NCI-H2107 (cell line): ENCODE results near the gene ARHGAP24.

Experiments used
- DNase-seq: peaks from one replicate; lab custom pipeline; 2025; lab: John Stamatoyannopoulos, UW

Gene ARHGAP24

GRCh38 chr4:85700362-85700761 lies 225.4 kb downstream of the ARHGAP24 start:
- no peak for DNase-seq

DNA sequence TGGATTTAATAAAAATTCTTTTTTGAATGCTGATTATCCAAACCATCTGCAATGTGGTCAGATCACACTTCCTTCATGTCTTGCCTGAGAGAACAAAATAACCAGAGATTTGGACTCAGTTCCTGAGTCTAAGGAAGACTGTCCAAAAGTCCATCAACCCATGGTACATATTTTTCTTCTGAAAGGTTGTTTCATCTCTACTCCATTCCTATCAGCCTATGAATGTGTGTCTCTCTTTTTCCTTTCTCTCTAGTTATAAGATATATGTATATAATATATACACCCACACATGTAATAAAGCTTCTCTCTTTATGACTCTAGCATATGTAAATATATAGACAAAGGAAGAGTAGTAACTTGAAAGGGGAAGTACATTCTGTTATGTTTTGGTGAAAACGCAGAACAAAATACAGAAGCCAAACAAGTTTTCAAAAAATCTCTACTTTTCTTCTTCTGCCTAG lies 226.9 kb downstream of the ARHGAP24 start:
- no peak for DNase-seq

DNA sequence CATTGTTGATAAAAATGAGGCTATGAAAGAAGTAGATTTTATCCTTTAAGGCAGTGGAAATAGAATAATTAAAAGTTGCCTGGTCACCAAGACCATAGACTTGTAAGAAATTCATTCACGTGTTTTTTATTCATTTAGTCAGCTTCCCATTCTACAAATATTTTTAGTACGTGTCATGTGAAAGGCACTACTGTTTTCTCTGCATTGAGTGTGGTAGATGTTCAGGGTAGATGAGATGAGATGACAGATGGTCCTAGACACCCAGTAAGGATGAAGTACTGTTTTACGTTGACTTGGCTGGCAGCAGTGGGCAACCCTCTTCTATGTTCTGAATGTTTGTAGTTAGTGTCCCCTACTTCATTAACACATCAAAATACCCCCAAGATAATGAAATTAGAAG lies 228.1 kb downstream of the ARHGAP24 start:
- no peak for DNase-seq

DNA sequence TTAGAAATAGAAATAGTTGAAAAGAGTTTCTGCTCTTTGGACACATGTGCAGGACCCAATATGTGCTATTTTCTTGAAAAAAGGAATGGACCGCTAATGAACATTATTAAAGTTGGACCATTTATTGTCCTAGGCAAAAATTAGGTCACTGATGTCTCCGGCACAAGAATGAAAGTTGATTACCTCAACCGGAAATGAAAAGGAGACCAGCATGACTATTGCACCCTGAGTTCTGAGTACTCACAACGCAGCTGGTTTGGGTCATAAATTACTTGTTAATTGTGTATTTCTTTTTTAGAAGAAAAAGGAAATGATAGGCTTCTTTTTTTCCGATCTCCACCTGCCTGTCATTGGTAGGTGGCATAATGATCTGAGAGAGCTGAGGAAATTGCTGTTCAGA lies 232.7 kb downstream of the ARHGAP24 start:
- DNase-seq, result no peak

- DNase-seq, result no peak
Observed at GRCh38 chr4:85708468-85708867, 233.5 kb downstream of the ARHGAP24 start.

DNA sequence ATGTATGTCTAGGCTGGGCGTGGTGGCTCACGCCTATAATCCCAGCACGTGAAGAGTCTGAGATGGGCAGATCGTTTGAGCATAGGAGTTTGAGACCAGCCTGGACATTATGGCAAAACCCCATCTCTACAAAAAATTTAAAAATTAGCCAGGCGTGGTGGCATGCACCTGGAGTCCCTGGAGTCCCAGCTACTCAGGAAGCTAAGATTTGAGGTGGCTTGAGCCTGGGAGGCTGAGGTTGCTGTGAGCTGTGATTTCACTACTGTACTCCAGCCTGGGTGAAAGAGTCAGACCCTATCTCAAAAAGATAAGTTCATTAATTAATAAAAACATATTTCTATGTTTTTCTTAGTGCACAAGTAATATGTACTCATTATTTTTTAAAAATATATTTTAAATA lies 238.1 kb downstream of the ARHGAP24 start:
- no peak for DNase-seq

GRCh38 chr4:85715991-85716737 lies 241.2 kb downstream of the ARHGAP24 start:
- DNase-seq, result no peak

- no peak for DNase-seq
Observed at GRCh38 chr4:85717351-85717750, 242.4 kb downstream of the ARHGAP24 start.

- DNase-seq, result no peak
Observed at GRCh38 chr4:85717847-85718246, 242.9 kb downstream of the ARHGAP24 start.

- no peak for DNase-seq
Observed at GRCh38 chr4:85720735-85721134, 245.8 kb downstream of the ARHGAP24 start.

DNA sequence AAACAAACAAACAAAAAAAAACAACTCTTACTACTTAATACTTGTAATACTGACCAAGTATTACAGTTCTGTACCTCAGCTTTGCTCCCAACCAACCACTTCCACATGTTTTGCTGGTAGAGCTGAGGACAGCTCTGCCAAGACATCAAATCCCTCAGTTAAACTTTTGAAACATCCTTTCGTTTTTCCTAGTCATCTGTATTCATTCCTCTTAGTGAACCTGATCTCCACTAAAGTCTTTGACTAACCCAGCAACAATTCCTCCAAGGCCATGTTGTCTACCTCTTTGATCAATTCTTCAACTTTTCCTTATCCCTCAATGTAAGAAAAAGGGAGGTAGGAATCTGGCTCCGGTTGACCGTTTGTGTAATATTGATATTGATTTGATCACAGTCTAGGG lies 247.5 kb downstream of the ARHGAP24 start:
- no peak for DNase-seq

DNA sequence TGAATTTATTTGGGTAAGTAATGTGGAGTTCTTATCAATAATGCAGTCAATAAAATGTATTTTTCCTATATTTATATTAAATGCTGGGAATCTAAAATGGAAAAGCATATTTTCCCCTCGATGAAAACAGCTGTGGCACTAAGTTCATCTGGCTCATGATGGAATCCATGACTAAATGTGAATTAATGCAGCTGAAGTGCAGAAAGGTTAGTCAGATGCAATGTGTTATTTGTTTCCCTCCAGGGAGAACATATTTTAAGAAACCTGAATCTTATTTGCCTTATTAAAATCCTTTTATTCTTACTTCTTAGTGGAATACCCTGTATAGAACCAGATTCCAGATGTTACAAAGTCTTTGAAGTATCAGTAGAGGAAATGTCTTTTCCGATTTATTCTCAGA lies 247.9 kb downstream of the ARHGAP24 start:
- DNase-seq, result no peak

DNA sequence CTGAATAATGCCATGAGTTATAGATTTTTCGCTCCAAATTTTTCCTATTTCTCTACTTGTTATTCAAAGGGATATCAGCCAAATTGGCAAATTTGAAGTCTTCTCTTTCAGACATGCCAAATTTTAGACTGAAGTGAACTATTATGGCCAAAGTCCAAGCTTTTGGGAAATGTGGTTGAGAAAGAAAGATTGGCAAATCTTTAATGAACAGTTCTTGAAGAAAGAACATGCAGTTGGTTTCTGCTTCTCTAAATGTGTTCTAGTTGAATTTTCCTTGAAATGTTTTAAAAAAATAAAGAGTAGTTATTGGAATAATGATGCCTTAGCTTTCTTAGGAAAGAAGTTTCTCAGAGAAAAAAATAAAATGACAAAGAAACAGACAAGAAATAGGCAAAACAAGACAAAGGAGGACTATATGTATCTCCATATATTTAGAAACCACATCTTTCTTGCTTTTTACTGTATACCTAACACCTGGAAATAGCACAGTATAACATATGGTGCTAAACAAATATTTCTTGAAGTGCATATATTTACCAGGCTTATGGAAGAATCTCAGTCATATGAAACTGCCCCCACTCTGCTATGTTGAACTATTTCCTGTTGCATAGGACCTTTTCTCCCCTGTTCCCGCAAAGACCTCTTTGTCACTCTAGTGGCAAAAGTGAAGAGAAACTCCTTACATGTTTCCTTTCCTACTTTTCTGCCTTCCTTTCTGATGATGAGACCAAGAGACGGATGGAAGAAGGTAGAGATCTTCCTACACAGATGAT lies 250.0 kb downstream of the ARHGAP24 start:
- no peak for DNase-seq

DNA sequence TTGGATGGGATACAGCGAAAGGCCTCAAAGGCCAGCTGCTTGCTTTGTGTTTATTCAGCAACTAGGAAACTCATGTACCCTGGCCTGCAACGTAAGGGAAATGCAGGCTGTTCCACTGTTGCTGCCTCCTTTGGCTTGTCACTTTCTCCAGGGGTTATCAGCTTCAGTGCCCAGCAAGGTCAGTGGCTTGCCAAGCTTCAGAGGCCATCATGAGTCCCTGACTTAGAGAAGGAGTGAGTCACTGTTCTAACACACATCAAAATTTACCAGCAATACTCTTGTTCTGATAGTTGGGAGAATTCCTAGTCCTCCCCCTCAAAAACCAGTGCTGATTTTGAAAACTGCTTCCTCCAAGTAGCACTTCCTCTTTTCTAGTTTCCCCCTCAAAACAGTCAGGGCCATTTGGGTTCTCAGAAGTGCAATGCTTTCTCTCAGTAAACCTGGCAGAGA lies 250.8 kb downstream of the ARHGAP24 start:
- DNase-seq, result no peak

DNA sequence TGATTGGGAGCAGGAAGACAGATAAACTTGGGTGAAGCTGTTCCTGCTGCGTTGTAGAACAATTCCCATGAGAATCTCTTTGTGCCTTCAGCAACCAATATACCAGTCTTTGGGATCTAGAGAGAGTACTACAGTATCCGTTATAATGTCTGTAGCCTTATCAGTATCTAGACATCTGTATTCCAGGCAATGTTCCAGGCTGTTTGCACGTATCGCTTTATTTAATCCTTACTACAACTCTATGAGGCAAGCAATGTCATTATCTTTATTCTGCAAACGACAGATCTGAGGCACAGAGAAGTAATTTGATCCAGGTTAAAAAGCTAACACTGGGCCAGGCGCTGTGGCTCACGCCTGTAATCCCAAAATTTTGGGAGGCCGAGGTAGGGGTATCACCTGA lies 251.6 kb downstream of the ARHGAP24 start:
- DNase-seq, result no peak

DNA sequence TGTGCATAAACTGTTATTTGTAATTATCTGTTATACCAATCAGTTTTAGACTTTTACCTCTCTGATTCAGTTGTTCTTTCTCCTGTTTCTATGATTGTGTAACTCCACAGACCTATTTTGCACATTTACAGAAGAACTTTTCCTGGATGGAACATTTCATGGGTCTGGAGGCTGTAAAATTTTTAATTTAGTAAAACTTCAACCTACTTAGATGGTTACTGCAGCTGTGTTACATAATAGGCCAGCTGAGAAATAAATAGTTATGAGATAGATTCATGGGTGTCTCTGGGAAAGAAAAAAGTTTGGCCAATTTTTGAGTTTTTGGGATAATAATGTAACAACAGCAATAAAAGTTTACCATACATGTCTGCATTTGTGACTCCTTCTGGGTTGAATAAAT lies 253.5 kb downstream of the ARHGAP24 start:
- DNase-seq, result no peak

DNA sequence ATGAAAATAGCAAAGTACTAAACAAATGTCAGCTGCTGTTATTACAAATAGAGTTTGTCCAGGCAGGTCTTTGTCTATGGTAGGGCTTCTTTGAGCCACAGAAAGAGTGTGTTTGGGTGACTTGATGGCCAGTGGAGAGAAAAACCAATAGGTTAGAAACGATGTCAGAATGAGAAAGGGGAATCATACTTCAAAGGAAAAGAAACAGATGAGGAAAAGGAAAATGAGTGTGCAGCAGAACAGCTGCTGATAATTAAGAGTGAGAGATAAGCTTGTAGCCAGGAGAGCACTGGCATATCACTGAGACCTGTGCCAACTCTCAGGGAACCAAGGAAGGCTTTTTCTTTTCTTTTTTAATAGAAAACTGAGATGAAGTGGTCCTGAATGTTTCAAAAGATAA lies 257.2 kb downstream of the ARHGAP24 start:
- DNase-seq, result no peak

DNA sequence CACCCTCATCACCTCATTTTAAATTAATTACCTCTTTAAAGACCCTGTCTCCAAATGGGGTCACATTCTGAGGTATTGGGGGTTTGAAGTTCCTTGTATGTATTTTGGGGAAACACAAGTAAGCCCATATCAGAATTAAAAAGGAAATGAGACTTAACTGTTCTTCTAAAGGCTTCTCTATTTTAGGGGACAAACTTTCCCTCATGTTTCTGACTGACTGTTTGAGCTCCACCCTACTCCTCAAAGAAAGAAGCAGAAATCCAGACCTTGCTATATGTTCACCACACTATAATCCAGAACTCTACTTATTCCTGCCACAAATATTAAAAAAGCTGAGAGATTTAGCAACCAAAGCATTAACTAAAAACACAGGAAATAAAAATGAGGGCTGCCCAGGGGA lies 258.8 kb downstream of the ARHGAP24 start:
- no peak for DNase-seq

- no peak for DNase-seq
Observed at GRCh38 chr4:85734424-85734831, 259.5 kb downstream of the ARHGAP24 start.

DNA sequence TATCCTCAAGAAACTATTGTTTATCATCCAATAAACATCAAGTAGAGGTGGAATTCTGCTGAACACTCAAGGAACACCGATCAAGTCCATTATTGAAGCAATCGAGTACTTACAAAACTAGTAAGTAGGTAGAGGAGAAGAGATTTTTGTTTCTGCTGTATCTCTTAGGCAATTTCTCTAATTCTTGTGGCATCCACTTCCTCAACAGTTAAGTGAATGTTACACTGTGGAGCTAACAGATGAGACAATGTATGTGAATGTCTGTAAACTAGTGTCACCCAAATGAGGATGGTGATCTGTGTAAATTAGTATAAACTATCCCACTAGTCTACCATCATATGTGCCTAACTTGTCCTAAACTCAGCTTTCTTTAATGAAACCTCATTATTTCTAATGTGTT lies 261.6 kb downstream of the ARHGAP24 start:
- no peak for DNase-seq

GRCh38 chr4:85737254-85737653 lies 262.3 kb downstream of the ARHGAP24 start:
- no peak for DNase-seq

- no peak for DNase-seq
Observed at GRCh38 chr4:85738721-85739120, 263.8 kb downstream of the ARHGAP24 start.

GRCh38 chr4:85740431-85740861 lies 265.5 kb downstream of the ARHGAP24 start:
- no peak for DNase-seq
